Breast epithelium (tissue), 3 donors: ENCODE results near the gene ADAM23.

Experiments
- POLR2A ChIP-seq: fragments of 450-650 bp; IDR thresholded peaks from one replicate; pipeline ENCODE4 v1.6.1; 2016; ENCODE audit warnings: antibody characterized with exemption, mild to moderate bottlenecking, moderate library complexity
- POLR2AphosphoS5 ChIP-seq, 3 donors: sonication (generic); formaldehyde crosslinking; IDR thresholded peaks; one replicate each; pipeline ENCODE4 v1.6.1; 2017; ENCODE audit warnings: antibody characterized with exemption in 3 of 3
- TF ChIP-seq, protein P1 (sequence below), 3 donors: fragments of 450-650 bp; IDR thresholded peaks; one replicate each; pipeline ENCODE4 v1.5.1; 2016 to 2017; ENCODE audit warnings: antibody characterized with exemption in 3 of 3, mild to moderate bottlenecking in 3 of 3, moderate library complexity in 3 of 3

DNA sequence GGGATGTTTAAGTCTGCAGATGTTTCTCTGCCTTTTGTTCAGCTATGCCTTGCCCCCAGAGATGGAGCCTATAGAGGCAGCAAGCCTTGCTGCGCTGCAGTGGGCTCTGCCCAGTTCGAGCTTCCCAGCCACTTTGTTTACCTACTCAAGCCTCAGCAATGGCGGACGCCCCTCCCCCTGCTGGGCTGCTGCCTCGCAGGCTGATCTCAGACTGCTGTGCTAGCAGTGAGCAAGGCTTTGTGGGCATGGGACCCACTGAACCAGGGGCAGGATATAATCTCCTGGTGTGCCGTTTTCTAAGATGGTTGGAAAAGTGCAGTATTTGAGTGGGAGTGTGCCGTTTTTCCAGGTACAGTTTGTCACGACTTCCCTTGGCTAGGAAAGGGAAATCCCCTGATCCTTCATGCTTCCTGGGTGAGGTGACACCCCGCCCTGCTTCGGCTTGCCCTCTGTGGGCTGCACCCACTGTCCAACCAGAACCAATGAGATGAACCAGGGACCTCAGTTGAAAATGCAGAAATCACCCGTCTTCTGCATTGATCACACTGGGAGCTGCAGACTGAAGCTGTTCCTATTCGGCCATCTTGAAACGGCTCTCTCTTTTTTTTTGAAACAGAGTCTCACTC is 27.6 kb upstream of the ADAM23 start:
- TF ChIP-seq POLR2AphosphoS5 (IDR thresholded peaks at IDR 0.05) (no peak), POLR2A (no peak)
- TF ChIP-seq, protein P1, sequence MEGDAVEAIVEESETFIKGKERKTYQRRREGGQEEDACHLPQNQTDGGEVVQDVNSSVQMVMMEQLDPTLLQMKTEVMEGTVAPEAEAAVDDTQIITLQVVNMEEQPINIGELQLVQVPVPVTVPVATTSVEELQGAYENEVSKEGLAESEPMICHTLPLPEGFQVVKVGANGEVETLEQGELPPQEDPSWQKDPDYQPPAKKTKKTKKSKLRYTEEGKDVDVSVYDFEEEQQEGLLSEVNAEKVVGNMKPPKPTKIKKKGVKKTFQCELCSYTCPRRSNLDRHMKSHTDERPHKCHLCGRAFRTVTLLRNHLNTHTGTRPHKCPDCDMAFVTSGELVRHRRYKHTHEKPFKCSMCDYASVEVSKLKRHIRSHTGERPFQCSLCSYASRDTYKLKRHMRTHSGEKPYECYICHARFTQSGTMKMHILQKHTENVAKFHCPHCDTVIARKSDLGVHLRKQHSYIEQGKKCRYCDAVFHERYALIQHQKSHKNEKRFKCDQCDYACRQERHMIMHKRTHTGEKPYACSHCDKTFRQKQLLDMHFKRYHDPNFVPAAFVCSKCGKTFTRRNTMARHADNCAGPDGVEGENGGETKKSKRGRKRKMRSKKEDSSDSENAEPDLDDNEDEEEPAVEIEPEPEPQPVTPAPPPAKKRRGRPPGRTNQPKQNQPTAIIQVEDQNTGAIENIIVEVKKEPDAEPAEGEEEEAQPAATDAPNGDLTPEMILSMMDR (IDR thresholded peaks at IDR 0.05), result no peak
